Measurements from ENCODE around the gene SRP9. TPM values are rescaled to one million over a fixed set of nuclear protein-coding genes. Genes with fewer than 3 reads are reported as not detected.

SRP9 gene
- total and polyA plus RNA-seq, 8 donors = 68.9 to 289 (median 156) TPM

GRCh38 chr1:225746361-225747179, 31.1 kb upstream of the SRP9 start:
- intact Hi-C loops (cut with DNase I; ENCODE audit: low total_unique reads) = no loop called here
- TF ChIP-seq EP300 (IDR thresholded peaks at IDR 0.05) (no peak), POLR2AphosphoS5 (IDR thresholded peaks at IDR 0.05) (peak; percentile 37 to 83 (median 81)), CTCF (IDR thresholded peaks at IDR 0.05) (peak in 1 of 7 experiments; percentile 19)
- Histone ChIP-seq H3K4me1 (peaks cover 21 to 44% (median 25%) of the 10 kb centered on the region in 4 donors), H3K4me3 (peak overlapping the region; percentile 31 to 50 (median 38)), H3K36me3 (no peaks in the 10 kb centered on the region), H3K9me3 (no peaks in the 10 kb centered on the region), H3K27me3 (no peaks in the 10 kb centered on the region), H3K27ac (peak overlapping the region; percentile 77 to 93 (median 90))
- 24 to 32% (median 28%) methylated on average over 18 of the region's 18 CpGs for WGBS, 5 donors
- DNase-seq = peak; percentile 75 to 94

- peak overlapping the region in 4 of 5 donors; percentile 87 to 93 (median 91) for H3K27ac ChIP-seq
- DNase-seq = no peak
- H3K9me3 ChIP-seq = no peaks in the 10 kb centered on the region
- peaks cover 24 to 44% (median 31%) of the 10 kb centered on the region in 4 donors for H3K4me1 ChIP-seq
- TF ChIP-seq POLR2A (IDR thresholded peaks at IDR 0.05) = no peak
- no peak for TF ChIP-seq EP300 (IDR thresholded peaks at IDR 0.05)
- TF ChIP-seq POLR2AphosphoS5 (IDR thresholded peaks at IDR 0.05) = no peak
- TF ChIP-seq CTCF (IDR thresholded peaks at IDR 0.05) = no peak
- H3K36me3 ChIP-seq = no peaks in the 10 kb centered on the region
- intact Hi-C loops (cut with DNase I; ENCODE audit: low total_unique reads) = no loop called here
- 81 to 91% (median 84%) methylated on average over 7 of the region's 7 CpGs for WGBS, 5 donors
- no peak overlapping the region for H3K4me3 ChIP-seq
- no peaks in the 10 kb centered on the region for H3K27me3 ChIP-seq
Observed at GRCh38 chr1:225747566-225747965, 30.1 kb upstream of the SRP9 start.

- TF ChIP-seq CTCF (IDR thresholded peaks at IDR 0.05) (no peak), EP300 (IDR thresholded peaks at IDR 0.05) (no peak), POLR2A (IDR thresholded peaks at IDR 0.05) (no peak), POLR2AphosphoS5 (IDR thresholded peaks at IDR 0.05) (no peak)
- DNase-seq = no peak
- peaks cover 24 to 44% (median 33%) of the 10 kb centered on the region in 4 donors for H3K4me1 ChIP-seq
- intact Hi-C loops (cut with DNase I; ENCODE audit: low total_unique reads) = no loop called here
- no peaks in the 10 kb centered on the region for H3K9me3 ChIP-seq
- no peaks in the 10 kb centered on the region for H3K27me3 ChIP-seq
- no peak overlapping the region for H3K27ac ChIP-seq
- WGBS, 5 donors = 82 to 91% (median 88%) methylated on average over 10 of the region's 10 CpGs
- H3K4me3 ChIP-seq = no peak overlapping the region
- no peaks in the 10 kb centered on the region for H3K36me3 ChIP-seq
Observed at GRCh38 chr1:225748529-225748928, 29.1 kb upstream of the SRP9 start.

- intact Hi-C loops (cut with DNase I; ENCODE audit: low total_unique reads) = no loop called here
- WGBS, 5 donors = 89 to 94% (median 91%) methylated on average over 3 of the region's 3 CpGs
- Histone ChIP-seq H3K9me3 (no peaks in the 10 kb centered on the region), H3K36me3 (no peaks in the 10 kb centered on the region), H3K4me1 (peaks cover 24 to 51% (median 34%) of the 10 kb centered on the region in 4 donors), H3K27me3 (no peaks in the 10 kb centered on the region), H3K27ac (no peak overlapping the region), H3K4me3 (no peak overlapping the region)
- DNase-seq = no peak
- TF ChIP-seq EP300 (IDR thresholded peaks at IDR 0.05) = no peak
- TF ChIP-seq CTCF (IDR thresholded peaks at IDR 0.05) = no peak
- TF ChIP-seq POLR2A (IDR thresholded peaks at IDR 0.05) = no peak
- no peak for TF ChIP-seq POLR2AphosphoS5 (IDR thresholded peaks at IDR 0.05)
Observed at GRCh38 chr1:225749706-225750105, 27.9 kb upstream of the SRP9 start.
